ENCODE measurements around the gene SPATA46.

SPATA46 gene

GRCh38 chr1:162390396-162391185, 13.9 kb upstream of the SPATA46 start:
- DNase-seq, result no peak

- DNase-seq, result no peak
Observed at GRCh38 chr1:162389971-162390370, 13.3 kb upstream of the SPATA46 start.

- DNase-seq, result no peak
Observed at GRCh38 chr1:162389021-162389818, 12.6 kb upstream of the SPATA46 start.

- no peak for DNase-seq
Observed at GRCh38 chr1:162388615-162389014, 12.0 kb upstream of the SPATA46 start.

GRCh38 chr1:162388083-162388594, 11.5 kb upstream of the SPATA46 start:
- no peak for DNase-seq

- DNase-seq, result no peak
Observed at GRCh38 chr1:162387226-162388082, 10.8 kb upstream of the SPATA46 start.

- no peak for DNase-seq
Observed at GRCh38 chr1:162386292-162387225, 9.9 kb upstream of the SPATA46 start.

- DNase-seq, result no peak
Observed at GRCh38 chr1:162385702-162386101, 9.0 kb upstream of the SPATA46 start.

- no peak for DNase-seq
Observed at GRCh38 chr1:162385280-162385623, 8.6 kb upstream of the SPATA46 start.

- no peak for DNase-seq
Observed at GRCh38 chr1:162384601-162385279, 8.1 kb upstream of the SPATA46 start.

GRCh38 chr1:162384116-162384515, 7.5 kb upstream of the SPATA46 start:
- no peak for DNase-seq

GRCh38 chr1:162383516-162383915, 6.9 kb upstream of the SPATA46 start:
- no peak for DNase-seq

GRCh38 chr1:162383091-162383490, 6.4 kb upstream of the SPATA46 start:
- no peak for DNase-seq

GRCh38 chr1:162381941-162382750, 5.5 kb upstream of the SPATA46 start:
- DNase-seq, result no peak

- no peak for DNase-seq
Observed at GRCh38 chr1:162381383-162381782, 4.7 kb upstream of the SPATA46 start, which contains the start of gene C1orf226. TSS of gene C1orf226 (plus strand) at chr1:162381728. CDS start at chr1:162381902, 174 bp downstream.

- DNase-seq, result no peak
Observed at GRCh38 chr1:162380061-162380846, 3.6 kb upstream of the SPATA46 start.

- DNase-seq, result no peak
Observed at GRCh38 chr1:162375463-162375862, 1.2 kb downstream of the SPATA46 start.

- no peak for DNase-seq
Observed at GRCh38 chr1:162374406-162374805, 2.2 kb downstream of the SPATA46 start.

GRCh38 chr1:162373541-162374260, 3.0 kb downstream of the SPATA46 start:
- DNase-seq, result no peak
